PFSK-1 (cell line): Measurements from ENCODE around the gene JUND.

Source experiments
- POLR2AphosphoS5 ChIP-seq: IDR thresholded peaks from 2 replicates; pipeline ENCODE4 v1.6.1; 2012; ENCODE audit warnings: low read depth, mild to moderate bottlenecking, control low read depth, low read length, moderate library complexity
- TAF1 ChIP-seq: IDR thresholded peaks from 2 replicates; pipeline ENCODE4 v1.6.1; 2012; ENCODE audit warnings: low read length, control low read depth, borderline replicate concordance; ENCODE audit not compliant: insufficient read depth

DNA sequence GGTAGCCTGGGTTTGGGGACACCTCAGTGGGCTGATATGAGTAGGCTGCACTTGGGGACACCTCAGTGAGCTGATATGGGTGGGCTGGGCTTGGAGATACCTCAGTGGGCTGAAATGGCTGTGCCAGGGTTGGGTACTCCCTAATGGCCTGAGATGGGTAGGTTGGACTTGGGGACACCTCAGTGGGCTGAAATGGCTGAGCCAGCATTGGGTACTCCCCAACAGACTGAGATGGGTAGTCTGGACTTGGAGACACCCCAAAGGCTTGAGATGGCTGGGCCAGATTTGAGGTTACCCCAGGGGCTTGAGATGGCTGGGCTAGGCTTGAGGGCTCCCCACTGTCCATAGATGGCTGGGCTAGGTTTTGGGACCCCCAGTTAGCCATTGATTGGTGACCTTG is 19.3 kb downstream of the JUND start:
- TF ChIP-seq TAF1 (no peak), POLR2AphosphoS5 (no peak)
